RWPE2 (cell line): ENCODE data around the gene AHDC1.
A peak's percentile ranks its signal among the peaks of the same experiment; 100 is the strongest.

Experiments
- ATAC-seq: fragments of 200-7000 bp; cut with Tn5 transposase; 3 replicates; pipeline ENCODE4 v1.9.1; 2021; ENCODE audit warnings: low read depth
- DNase-seq: peaks from one replicate; pipeline ENCODE4 v3.0.0-alpha.2; 2020; ENCODE audit warnings: low spot score
- H3K27ac ChIP-seq: fragments of 450-650 bp; 2 replicates; pipeline ENCODE4 v1.5.1; 2017; ENCODE audit warnings: mild to moderate bottlenecking; ENCODE audit not compliant: poor library complexity, severe bottlenecking
- H3K27me3 ChIP-seq: fragments of 250-450 bp; sonication (Bioruptor Pico); 2 replicates; pipeline ENCODE4 v1.5.1; 2021; ENCODE audit warnings: mild to moderate bottlenecking, moderate library complexity; ENCODE audit not compliant: insufficient read depth, poor library complexity, severe bottlenecking
- H3K36me3 ChIP-seq: fragments of 250-450 bp; sonication (Bioruptor Pico); 2 replicates; pipeline ENCODE4 v1.5.1; 2020; ENCODE audit warnings: low read depth, mild to moderate bottlenecking, moderate library complexity
- H3K4me1 ChIP-seq: fragments of 250-450 bp; sonication (Bioruptor Pico); 2 replicates; pipeline ENCODE4 v1.5.1; 2021; ENCODE audit warnings: mild to moderate bottlenecking, moderate library complexity; ENCODE audit not compliant: insufficient read depth, poor library complexity, severe bottlenecking
- H3K4me3 ChIP-seq: fragments of 250-450 bp; sonication (Bioruptor Pico); 2 replicates; pipeline ENCODE4 v1.5.1; 2021; ENCODE audit warnings: mild to moderate bottlenecking, moderate library complexity; ENCODE audit not compliant: severe bottlenecking
- H3K9me3 ChIP-seq: fragments of 250-450 bp; sonication (Bioruptor Pico); 2 replicates; pipeline ENCODE4 v1.5.1; 2021; ENCODE audit warnings: mild to moderate bottlenecking, moderate library complexity; ENCODE audit not compliant: severe bottlenecking
- TF ChIP-seq, protein P1 (sequence below): fragments of 450-650 bp; IDR thresholded peaks from one replicate; pipeline ENCODE4 v1.5.1; 2017; ENCODE audit warnings: mild to moderate bottlenecking, moderate library complexity; ENCODE audit not compliant: poor library complexity, severe bottlenecking

AHDC1 gene

DNA sequence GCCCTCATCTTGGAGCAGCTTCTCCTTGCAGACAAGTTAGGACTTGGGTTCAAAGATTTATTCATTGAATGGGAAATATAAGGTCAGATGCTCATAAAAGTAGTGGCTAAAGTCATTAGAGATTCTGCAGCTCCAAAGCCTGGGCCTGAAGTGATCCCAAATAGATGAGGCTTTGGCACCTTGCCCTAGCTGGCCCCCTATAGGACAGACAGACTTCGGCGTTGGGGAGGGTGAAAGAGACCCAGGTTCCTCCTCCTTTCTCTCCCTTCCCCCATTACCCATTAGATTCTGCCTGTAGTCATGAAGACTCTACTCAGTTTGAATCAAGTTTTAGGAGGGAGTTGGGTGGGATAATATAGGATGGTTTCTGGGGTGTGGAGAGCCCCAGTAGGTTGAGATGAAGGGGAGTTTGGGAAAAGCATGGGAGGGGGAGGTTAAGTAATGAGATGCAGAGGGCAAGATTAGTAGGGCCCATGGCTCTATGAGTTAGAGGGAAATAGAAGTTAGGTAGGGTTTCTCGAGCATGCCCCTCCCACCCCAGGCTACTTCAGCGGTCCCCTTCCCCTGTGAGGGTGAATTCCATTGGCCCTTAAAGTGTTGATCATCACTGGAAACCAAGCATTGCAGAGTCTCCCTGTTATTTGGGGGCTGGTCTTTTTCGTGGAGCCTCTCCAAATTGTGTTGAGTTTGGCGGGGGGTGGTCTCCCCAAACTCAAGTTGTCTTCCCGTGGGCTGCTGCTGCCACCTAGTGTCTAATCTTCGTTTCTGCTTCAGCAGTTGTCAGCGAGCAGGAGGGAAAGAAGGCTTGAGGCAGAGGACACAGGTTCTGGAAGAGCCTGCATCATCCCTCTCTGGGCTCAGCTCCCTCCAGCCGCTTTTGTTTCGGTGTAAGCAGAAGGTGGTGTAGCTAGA lies 2.1 kb upstream of the AHDC1 start:
- no peaks in the 10 kb centered on the region for H3K27me3 ChIP-seq
- no peak overlapping the region for H3K4me3 ChIP-seq
- ATAC-seq (no peak), DNase-seq (no peak)
- H3K36me3 ChIP-seq, result no peaks in the 10 kb centered on the region
- no peak overlapping the region for H3K27ac ChIP-seq
- H3K4me1 ChIP-seq, result peaks cover 8% of the 10 kb centered on the region
- TF ChIP-seq, protein P1, sequence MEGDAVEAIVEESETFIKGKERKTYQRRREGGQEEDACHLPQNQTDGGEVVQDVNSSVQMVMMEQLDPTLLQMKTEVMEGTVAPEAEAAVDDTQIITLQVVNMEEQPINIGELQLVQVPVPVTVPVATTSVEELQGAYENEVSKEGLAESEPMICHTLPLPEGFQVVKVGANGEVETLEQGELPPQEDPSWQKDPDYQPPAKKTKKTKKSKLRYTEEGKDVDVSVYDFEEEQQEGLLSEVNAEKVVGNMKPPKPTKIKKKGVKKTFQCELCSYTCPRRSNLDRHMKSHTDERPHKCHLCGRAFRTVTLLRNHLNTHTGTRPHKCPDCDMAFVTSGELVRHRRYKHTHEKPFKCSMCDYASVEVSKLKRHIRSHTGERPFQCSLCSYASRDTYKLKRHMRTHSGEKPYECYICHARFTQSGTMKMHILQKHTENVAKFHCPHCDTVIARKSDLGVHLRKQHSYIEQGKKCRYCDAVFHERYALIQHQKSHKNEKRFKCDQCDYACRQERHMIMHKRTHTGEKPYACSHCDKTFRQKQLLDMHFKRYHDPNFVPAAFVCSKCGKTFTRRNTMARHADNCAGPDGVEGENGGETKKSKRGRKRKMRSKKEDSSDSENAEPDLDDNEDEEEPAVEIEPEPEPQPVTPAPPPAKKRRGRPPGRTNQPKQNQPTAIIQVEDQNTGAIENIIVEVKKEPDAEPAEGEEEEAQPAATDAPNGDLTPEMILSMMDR, result peak; percentile 94
- no peaks in the 10 kb centered on the region for H3K9me3 ChIP-seq

- Histone ChIP-seq H3K4me3 (no peak overlapping the region), H3K4me1 (peaks cover 13% of the 10 kb centered on the region)
These were observed 1.4 kb upstream of the AHDC1 start for GRCh38 chr1:27605300-27605766.

DNA sequence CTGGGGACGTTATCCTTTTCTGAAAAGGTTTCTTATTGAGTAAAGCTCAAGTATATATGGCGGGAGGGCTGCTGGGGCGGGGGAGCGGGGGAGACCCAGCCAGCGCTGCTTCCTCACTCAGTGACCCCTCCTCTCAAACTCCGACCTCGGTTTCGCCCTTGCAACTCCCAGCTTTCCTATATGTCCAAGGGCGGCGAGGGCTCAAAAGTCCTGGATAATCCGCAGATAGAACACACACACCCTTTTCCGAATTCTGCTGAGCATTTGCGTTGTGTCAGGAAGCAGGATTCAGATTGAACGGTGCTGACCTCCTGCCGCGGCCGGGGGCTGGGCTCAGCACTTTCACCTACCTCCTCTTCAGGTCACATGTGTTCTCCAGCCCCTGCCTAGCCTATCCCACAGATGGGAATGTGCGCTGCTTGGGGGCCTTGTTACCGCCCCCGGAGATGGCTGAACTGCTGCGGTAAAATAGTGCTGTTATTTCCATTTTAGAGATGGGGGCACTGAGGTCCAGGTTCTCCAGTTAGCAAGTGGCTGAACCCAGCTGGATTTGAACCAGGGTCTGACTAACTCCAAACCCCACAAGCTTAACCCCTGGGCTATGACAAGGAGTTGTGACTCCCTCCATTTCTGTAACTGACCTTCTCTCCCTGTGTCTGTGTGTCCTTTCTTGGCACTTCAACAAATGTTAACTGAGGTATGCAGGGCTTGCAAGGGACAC lies 795 bp upstream of the AHDC1 start:
- no peak for DNase-seq
- Histone ChIP-seq H3K9me3 (no peaks in the 10 kb centered on the region), H3K27me3 (no peaks in the 10 kb centered on the region), H3K4me3 (peak overlapping the region; percentile 85), H3K4me1 (peaks cover 17% of the 10 kb centered on the region), H3K36me3 (no peaks in the 10 kb centered on the region), H3K27ac (no peak overlapping the region)
- no peak for ATAC-seq
- TF ChIP-seq, protein P1, result no peak

More at GRCh38 chr1:27605300-27605766, 1.4 kb upstream of the AHDC1 start:
- TF ChIP-seq, protein P1, result no peak
- ATAC-seq (no peak), DNase-seq (no peak)
- Histone ChIP-seq H3K36me3 (no peaks in the 10 kb centered on the region), H3K27ac (no peak overlapping the region), H3K27me3 (no peaks in the 10 kb centered on the region), H3K9me3 (no peaks in the 10 kb centered on the region)

DNA sequence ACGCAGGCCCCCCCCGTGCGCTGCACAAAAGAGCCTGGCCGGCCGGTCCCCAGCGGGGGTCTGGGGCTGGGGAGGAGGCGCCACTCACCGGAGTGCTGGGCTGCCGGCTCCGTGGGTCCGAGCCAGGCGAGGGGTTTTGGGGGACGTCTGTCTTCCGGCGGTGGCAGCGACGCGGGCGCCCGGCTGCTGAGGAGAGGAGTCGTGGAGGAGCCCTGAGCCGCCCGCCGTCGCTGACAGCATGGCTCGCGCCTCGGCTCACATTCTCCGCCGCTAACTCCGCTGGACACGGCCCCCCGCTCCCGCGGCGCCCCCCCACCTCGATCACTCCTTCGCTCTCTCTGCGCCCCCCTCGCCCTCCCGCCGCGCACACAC lies 649 bp downstream of the AHDC1 start:
- Histone ChIP-seq H3K4me3 (peak overlapping the region; percentile 85), H3K9me3 (no peaks in the 10 kb centered on the region), H3K27me3 (no peaks in the 10 kb centered on the region), H3K36me3 (no peaks in the 10 kb centered on the region), H3K27ac (peak overlapping the region; percentile 77), H3K4me1 (peaks cover 28% of the 10 kb centered on the region)
- TF ChIP-seq, protein P1, result no peak
- ATAC-seq (0 out of 3 replicates have a peak, but pooled peaks have one; percentile 5), DNase-seq (no peak)
